Mucosa of descending colon (tissue), 3 donors: ENCODE measurements around the gene PRDM5. TPM values are rescaled to one million over a fixed set of nuclear protein-coding genes. Genes with fewer than 3 reads are reported as not detected.

Experiments used
- ATAC-seq: fragments of 200-7000 bp; cut with Tn5 transposase; one replicate; pipeline ENCODE4 v1.9.1; 2020; ENCODE audit warnings: mild to moderate bottlenecking, moderate library complexity
- DNase-seq, 3 donors: peaks; one replicate each; pipeline ENCODE4 v3.0.0-alpha.2; 2020
- H3K36me3 ChIP-seq: fragments of 200-600 bp; one replicate; pipeline ENCODE4 v1.8.0; 2021; ENCODE audit warnings: low read depth, mild to moderate bottlenecking
- H3K4me1 ChIP-seq: fragments of 200-600 bp; one replicate; pipeline ENCODE4 v1.8.0; 2021; ENCODE audit warnings: low read depth, mild to moderate bottlenecking
- H3K4me3 ChIP-seq: fragments of 200-600 bp; one replicate; pipeline ENCODE4 v1.8.0; 2021; ENCODE audit warnings: mild to moderate bottlenecking
- H3K9me3 ChIP-seq: fragments of 200-600 bp; one replicate; pipeline ENCODE4 v1.8.0; 2021; ENCODE audit warnings: mild to moderate bottlenecking
- CTCF ChIP-seq: fragments of 200-600 bp; IDR thresholded peaks from one replicate; pipeline ENCODE4 v1.8.0; 2022; ENCODE audit warnings: antibody characterized with exemption, mild to moderate bottlenecking
- intact Hi-C, 2 donors: fragments of 100-400 bp; cut with DNase I in 1 of 2; cut with micrococcal nuclease in 1 of 2; formaldehyde crosslinking; loops; one replicate each; pipeline versions ENCODE4 v1.11.0 to v1.11.1; 2022; cut with DNase I, micrococcal nuclease
- total RNA-seq, 3 donors: library from RNA; stranded (reverse); fragmentation: NEBNext Ultra II Directional in 2 of 3; extraction: Animal tissue kit (Norgen Biotek cat#: 25700) in 2 of 3; gene quantifications; one replicate each; pipeline versions ENCODE4 v1.2.1 to v1.2.4, GENCODE V29; 2021 to 2023
- donor health status: DM: no; HTN: no; CAD: no; lungs with moderate emphysema.
- donor health status: DM: no; HTN: no; CAD: no.
- donor health status: DM: no; HTN: yes; CAD: no.

Gene PRDM5
- total RNA-seq, 3 donors from 2014 or later: 8.7 to 12.2 (median 10.2) TPM

- DNase-seq (no peak), ATAC-seq (no peak)
- Histone ChIP-seq H3K4me1 (no peaks in the 10 kb centered on the region), H3K4me3 (no peak overlapping the region), H3K36me3 (no peaks in the 10 kb centered on the region), H3K9me3 (no peaks in the 10 kb centered on the region)
- TF ChIP-seq CTCF: no peak
- intact Hi-C loops: no loop called here
Measured at GRCh38 chr4:120821029-120821428, 101.5 kb downstream of the PRDM5 start.

GRCh38 chr4:120819805-120820437 is 102.6 kb downstream of the PRDM5 start:
- H3K36me3 ChIP-seq: no peaks in the 10 kb centered on the region
- H3K4me3 ChIP-seq: no peak overlapping the region
- no peaks in the 10 kb centered on the region for H3K9me3 ChIP-seq
- TF ChIP-seq CTCF: no peak
- intact Hi-C loops: no loop called here
- ATAC-seq (no peak), DNase-seq (no peak)
- no peaks in the 10 kb centered on the region for H3K4me1 ChIP-seq

GRCh38 chr4:120816296-120816965 is 106.1 kb downstream of the PRDM5 start:
- intact Hi-C loops: no loop called here
- ATAC-seq: no peak
- no peaks in the 10 kb centered on the region for H3K9me3 ChIP-seq
- no peak overlapping the region for H3K4me3 ChIP-seq
- no peaks in the 10 kb centered on the region for H3K4me1 ChIP-seq
- H3K36me3 ChIP-seq: no peaks in the 10 kb centered on the region
- DNase-seq: no peak
- no peak for TF ChIP-seq CTCF

- Histone ChIP-seq H3K4me1 (no peaks in the 10 kb centered on the region), H3K9me3 (no peaks in the 10 kb centered on the region), H3K36me3 (no peaks in the 10 kb centered on the region), H3K4me3 (no peak overlapping the region)
- DNase-seq: no peak
- intact Hi-C loops: no loop called here
- ATAC-seq: no peak
- TF ChIP-seq CTCF: no peak
Measured at GRCh38 chr4:120815361-120815760, 107.2 kb downstream of the PRDM5 start.

- no peak for DNase-seq
- no peak for TF ChIP-seq CTCF
Measured at GRCh38 chr4:120814886-120815285, 107.6 kb downstream of the PRDM5 start.

More at GRCh38 chr4:120814886-120815285, 107.6 kb downstream of the PRDM5 start:
- Histone ChIP-seq H3K36me3 (no peaks in the 10 kb centered on the region), H3K4me3 (no peak overlapping the region), H3K9me3 (no peaks in the 10 kb centered on the region), H3K4me1 (no peaks in the 10 kb centered on the region)
- no peak for ATAC-seq
- intact Hi-C loops: no loop called here
